PC-9 (cell line): ENCODE data around the gene HSD3B7. TPM values are rescaled to one million over a fixed set of nuclear protein-coding genes. Genes with fewer than 3 reads are reported as not detected.

Source experiments
- BruUV-seq: library from RNA; stranded (reverse); fragments of 400-500 nt; replicated peaks from 2 replicates; lab custom pipeline; 2021; lab: Mats Ljungman, UMichigan
- CTCF ChIA-PET: fragments of 300-600 bp; sonication (Branson Sonifier 250); formaldehyde crosslinking; loops from one replicate; lab custom pipeline; 2022; ENCODE audit warnings: antibody characterized with exemption; lab: Charles Lee
- POLR2A ChIA-PET: fragments of 300-600 bp; sonication (Branson Sonifier 250); formaldehyde crosslinking; loops from one replicate; lab custom pipeline; 2022; ENCODE audit warnings: antibody characterized with exemption; ENCODE audit not compliant: unreplicated experiment; lab: Charles Lee
- DNase-seq, 2 experiments: peaks; one replicate each; pipeline versions ENCODE4 v3.0.0 to v3.0.0-alpha.2; 2015 to 2022; ENCODE audit warnings: mixed read lengths in 1 of 2
- H2AFZ ChIP-seq: fragments of 200-600 bp; sonication (generic); 2 replicates; pipeline ENCODE4 v1.8.1; 2017; ENCODE audit warnings: antibody characterized with exemption
- H3F3A ChIP-seq: fragments of 200-600 bp; sonication (generic); 2 replicates; pipeline ENCODE4 v1.8.1; 2017; ENCODE audit warnings: antibody characterized with exemption, mild to moderate bottlenecking, low read depth; ENCODE audit not compliant: insufficient read depth
- H3K27ac ChIP-seq: fragments of 200-600 bp; sonication (generic); 2 replicates; pipeline ENCODE4 v1.6.1; 2016; ENCODE audit warnings: mixed run types
- H3K27me3 ChIP-seq: fragments of 200-600 bp; sonication (generic); 2 replicates; pipeline ENCODE4 v1.6.1; 2016; ENCODE audit warnings: low read depth, mixed run types; ENCODE audit not compliant: insufficient read depth
- H3K36me3 ChIP-seq: fragments of 200-600 bp; sonication (generic); 2 replicates; pipeline ENCODE4 v1.6.1; 2016; ENCODE audit warnings: low read depth, mixed run types
- H3K4me1 ChIP-seq: fragments of 200-600 bp; sonication (generic); replicated peaks from 2 replicates; pipeline ENCODE4 v1.6.1; 2016; ENCODE audit warnings: mixed run types; ENCODE audit not compliant: insufficient read depth
- H3K4me2 ChIP-seq: fragments of 200-600 bp; sonication (generic); 2 replicates; pipeline ENCODE4 v1.6.1; 2017; ENCODE audit warnings: mixed run types
- H3K4me3 ChIP-seq: fragments of 200-600 bp; sonication (generic); 2 replicates; pipeline ENCODE4 v1.6.1; 2016; ENCODE audit warnings: mixed run types
- H3K79me2 ChIP-seq: fragments of 200-600 bp; sonication (generic); 2 replicates; pipeline ENCODE4 v1.6.1; 2017; ENCODE audit warnings: low read depth, mixed run types
- H3K9me2 ChIP-seq: fragments of 200-600 bp; sonication (generic); 2 replicates; pipeline ENCODE4 v1.8.1; 2017; ENCODE audit warnings: mild to moderate bottlenecking; ENCODE audit not compliant: insufficient read depth
- H3K9me3 ChIP-seq: fragments of 200-600 bp; sonication (generic); 2 replicates; pipeline ENCODE4 v1.8.1; 2016; ENCODE audit warnings: low read depth; ENCODE audit not compliant: insufficient read depth
- H4K20me1 ChIP-seq: fragments of 200-600 bp; sonication (generic); 2 replicates; pipeline ENCODE4 v1.8.1; 2017; ENCODE audit not compliant: insufficient read depth
- EZH2 ChIP-seq: fragments of 200-600 bp; sonication (generic); IDR thresholded peaks from 2 replicates; pipeline ENCODE4 v1.8.0; 2017; ENCODE audit warnings: antibody characterized with exemption, low read depth
- intact Hi-C: fragments of 100-400 bp; cut with micrococcal nuclease; formaldehyde crosslinking; loops from one replicate; pipeline ENCODE4 v1.10.0; 2022; ENCODE audit not compliant: unreplicated experiment
- total RNA-seq: library from RNA; stranded (reverse); gene quantifications from 2 replicates; pipeline ENCODE4 v1.2.3, GENCODE V29; 2021
- TF ChIP-seq, protein P1 (sequence below): fragments of 200-600 bp; sonication (generic); conservative IDR thresholded peaks from 2 replicates; pipeline ENCODE4 v1.6.1; 2017; ENCODE audit warnings: mixed run types, antibody characterized with exemption, mild to moderate bottlenecking, moderate library complexity

Gene HSD3B7
- total RNA-seq, 1 experiment from 2014 or later = 34.8 TPM

DNA sequence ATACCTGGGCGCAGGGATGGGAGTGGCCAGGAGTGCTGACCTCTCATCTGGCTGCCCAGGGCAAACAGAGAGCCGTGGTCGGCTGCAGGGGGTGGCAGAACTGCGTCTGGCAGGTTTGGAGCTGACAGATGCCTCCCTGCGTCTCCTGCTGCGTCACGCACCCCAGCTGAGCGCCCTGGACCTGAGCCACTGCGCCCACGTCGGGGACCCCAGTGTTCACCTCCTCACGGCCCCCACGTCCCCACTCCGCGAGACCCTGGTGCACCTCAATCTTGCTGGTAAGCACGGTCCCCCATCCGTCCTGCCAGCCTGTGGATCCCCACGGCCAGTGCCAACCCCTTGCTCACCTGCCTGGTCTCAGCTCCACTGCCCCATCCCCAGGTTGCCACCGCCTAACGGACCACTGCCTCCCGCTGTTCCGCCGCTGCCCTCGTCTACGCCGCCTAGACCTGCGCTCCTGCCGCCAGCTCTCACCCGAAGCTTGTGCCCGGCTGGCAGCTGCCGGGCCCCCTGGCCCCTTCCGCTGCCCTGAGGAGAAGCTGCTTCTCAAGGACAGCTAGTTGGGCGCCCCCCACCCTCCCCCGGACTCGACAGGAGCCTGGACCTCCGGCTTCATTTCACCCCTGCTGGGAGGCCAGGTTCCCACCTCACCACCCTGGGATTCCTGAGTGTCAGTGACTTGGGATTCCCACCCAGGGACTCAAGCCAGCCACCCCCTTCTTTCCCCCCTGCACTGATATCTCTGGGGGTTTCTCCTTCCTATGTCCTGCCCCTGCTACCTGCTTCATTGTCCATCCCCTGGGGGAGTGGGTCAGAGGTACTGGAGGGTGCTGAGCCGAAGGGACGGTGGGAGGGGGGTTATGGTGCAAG lies 38.1 kb upstream of the HSD3B7 start:
- H3K79me2 ChIP-seq = peaks cover 4% of the 10 kb centered on the region; the same call in 1 of the 2 replicates
- intact Hi-C loops = no loop called here
- H4K20me1 ChIP-seq = peaks cover 24% of the 10 kb centered on the region
- no peak overlapping the region for H3K4me3 ChIP-seq
- ChIA-PET CTCF (interaction anchor here (0.6 kb wide), 1 partner anchor 24 kb away, joined by 9 read pairs; no protein-coding TSS in a partner anchor), POLR2A (interaction anchor here (0.6 kb wide), 1 partner anchor 19 kb away, joined by 14 read pairs; no protein-coding TSS in a partner anchor)
- H3K9me2 ChIP-seq = no peaks in the 10 kb centered on the region
- no peak overlapping the region for H3K27ac ChIP-seq
- H3K36me3 ChIP-seq = peaks cover 17% of the 10 kb centered on the region; the same call in 1 of the 2 replicates
- DNase-seq = no peak
- no peaks in the 10 kb centered on the region for H3K9me3 ChIP-seq
- TF ChIP-seq, protein P1, sequence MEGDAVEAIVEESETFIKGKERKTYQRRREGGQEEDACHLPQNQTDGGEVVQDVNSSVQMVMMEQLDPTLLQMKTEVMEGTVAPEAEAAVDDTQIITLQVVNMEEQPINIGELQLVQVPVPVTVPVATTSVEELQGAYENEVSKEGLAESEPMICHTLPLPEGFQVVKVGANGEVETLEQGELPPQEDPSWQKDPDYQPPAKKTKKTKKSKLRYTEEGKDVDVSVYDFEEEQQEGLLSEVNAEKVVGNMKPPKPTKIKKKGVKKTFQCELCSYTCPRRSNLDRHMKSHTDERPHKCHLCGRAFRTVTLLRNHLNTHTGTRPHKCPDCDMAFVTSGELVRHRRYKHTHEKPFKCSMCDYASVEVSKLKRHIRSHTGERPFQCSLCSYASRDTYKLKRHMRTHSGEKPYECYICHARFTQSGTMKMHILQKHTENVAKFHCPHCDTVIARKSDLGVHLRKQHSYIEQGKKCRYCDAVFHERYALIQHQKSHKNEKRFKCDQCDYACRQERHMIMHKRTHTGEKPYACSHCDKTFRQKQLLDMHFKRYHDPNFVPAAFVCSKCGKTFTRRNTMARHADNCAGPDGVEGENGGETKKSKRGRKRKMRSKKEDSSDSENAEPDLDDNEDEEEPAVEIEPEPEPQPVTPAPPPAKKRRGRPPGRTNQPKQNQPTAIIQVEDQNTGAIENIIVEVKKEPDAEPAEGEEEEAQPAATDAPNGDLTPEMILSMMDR = no peak
- no peak for TF ChIP-seq EZH2
- H3K4me1 ChIP-seq = peaks cover 21% of the 10 kb centered on the region
- no peak overlapping the region for H2AFZ ChIP-seq
- no peak overlapping the region for H3K4me2 ChIP-seq
- H3K27me3 ChIP-seq = no peaks in the 10 kb centered on the region
- H3F3A ChIP-seq = peaks cover 48% of the 10 kb centered on the region; the same call in 1 of the 2 replicates
- BruUV-seq = no TSS peak

DNA sequence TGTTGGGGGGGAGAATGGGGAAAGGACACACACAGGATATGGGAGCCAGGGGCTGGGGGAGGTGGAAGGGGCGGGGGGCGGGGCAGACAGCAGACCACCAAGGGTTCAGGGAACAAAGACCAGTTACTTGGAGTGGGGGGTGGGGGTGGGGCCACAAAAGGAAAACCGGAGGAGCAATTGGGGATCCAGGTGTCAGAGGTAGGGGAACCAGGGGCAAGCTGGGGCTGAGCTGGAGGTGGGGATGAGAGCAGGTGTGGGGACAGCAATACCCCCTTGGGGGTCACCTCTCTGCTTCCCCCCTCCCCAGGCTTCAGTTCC lies 37.5 kb upstream of the HSD3B7 start:
- H3K36me3 ChIP-seq = peaks cover 15% of the 10 kb centered on the region; the same call in 1 of the 2 replicates
- CTCF ChIA-PET = interaction anchor here (0.6 kb wide), 2 partner anchors 24 to 190 kb away, joined by 3 to 9 read pairs; no protein-coding TSS in a partner anchor
- no TSS peak for BruUV-seq

More for the DNA sequence above, 37.5 kb upstream of the HSD3B7 start:
- no peak overlapping the region for H3K4me2 ChIP-seq
- H2AFZ ChIP-seq = no peak overlapping the region
- no peaks in the 10 kb centered on the region for H3K9me3 ChIP-seq
- H3K79me2 ChIP-seq = peaks cover 4% of the 10 kb centered on the region; the same call in 1 of the 2 replicates
- no peak for DNase-seq
- no peaks in the 10 kb centered on the region for H3K27me3 ChIP-seq
- no peak overlapping the region for H3K27ac ChIP-seq
- POLR2A ChIA-PET = no interaction called here
- intact Hi-C loops = no loop called here
- H3K4me1 ChIP-seq = peaks cover 15% of the 10 kb centered on the region
- H3K4me3 ChIP-seq = no peak overlapping the region
- peaks cover 50% of the 10 kb centered on the region; the same call in 1 of the 2 replicates for H3F3A ChIP-seq
- no peaks in the 10 kb centered on the region for H3K9me2 ChIP-seq
- TF ChIP-seq, protein P1 = no peak
- no peak for TF ChIP-seq EZH2
- H4K20me1 ChIP-seq = peaks cover 19% of the 10 kb centered on the region
